HCT116 (cell line): ENCODE measurements around the gene DAPK2. TPM values are rescaled to one million over a fixed set of nuclear protein-coding genes. Genes with fewer than 3 reads are reported as not detected.

Experiments used
- ATAC-seq: fragments of 200-7000 bp; cut with Tn5 transposase; 2 replicates; pipeline ENCODE4 v1.9.1; 2020; ENCODE audit warnings: mild to moderate bottlenecking, moderate library complexity
- BruUV-seq: library from RNA; stranded (reverse); fragments of 400-500 nt; replicated peaks from 2 replicates; lab custom pipeline; 2021; lab: Mats Ljungman, UMichigan
- CTCF ChIA-PET: fragments of 300-600 bp; sonication (Branson Sonifier 250); formaldehyde crosslinking; loops from one replicate; lab custom pipeline; 2021; ENCODE audit warnings: antibody characterized with exemption; lab: Charles Lee
- POLR2A ChIA-PET: fragments of 300-600, 350-600 bp; sonication (Branson Sonifier 250); formaldehyde crosslinking; loops from one replicate; lab custom pipeline; 2021; ENCODE audit warnings: antibody characterized with exemption; lab: Charles Lee
- RAD21 ChIA-PET, 2 experiments: fragments of 300-600 bp; sonication (Branson Sonifier 250); formaldehyde crosslinking; loops; one replicate each; lab custom pipeline; 2023; ENCODE audit warnings: low total read pairs in 2 of 2; ENCODE audit not compliant: uncharacterized antibody in 2 of 2, unreplicated experiment in 2 of 2, low non-redundant PET in 1 of 2; lab: Charles Lee
- DNase-seq: peaks from one replicate; pipeline ENCODE4 v3.0.0-alpha.2; 2010; ENCODE audit warnings: low read depth, low spot score
- H2AFZ ChIP-seq: fragments of 200-600 bp; shearing (Covaris generic), sonication (generic); 2 replicates; pipeline ENCODE4 v1.6.1; 2017; ENCODE audit warnings: low read depth, mixed run types, mixed read lengths, antibody characterized with exemption, low read length; ENCODE audit not compliant: poor library complexity, severe bottlenecking
- H3K27ac ChIP-seq: 2 replicates; pipeline ENCODE4 v1.5.1; 2012; ENCODE audit warnings: low read depth, low read length
- H3K27me3 ChIP-seq: fragments of 200-600 bp; sonication (generic); 2 replicates; pipeline ENCODE4 v1.6.1; 2016; ENCODE audit warnings: mixed run types, low read length, mixed read lengths; ENCODE audit not compliant: insufficient read depth
- H3K36me3 ChIP-seq, 2 experiments: fragments of 200-500 bp in 1 of 2; fragments of 200-600 bp in 1 of 2; sonication (Bioruptor generic) in 1 of 2; sonication (generic) in 1 of 2; 2 replicates each; pipeline versions ENCODE4 v1.5.1 to v1.6.1; 2014 to 2016; ENCODE audit warnings: low read length in 2 of 2, inconsistent platforms in 1 of 2, mixed read lengths in 1 of 2, mixed run types in 1 of 2; ENCODE audit not compliant: insufficient read depth in 2 of 2, control insufficient read depth in 1 of 2
- H3K4me1 ChIP-seq, 2 experiments: fragments of 200-600 bp in 1 of 2; sonication (generic) in 1 of 2; 2 replicates each; pipeline versions ENCODE4 v1.5.1 to v1.6.1; 2012 to 2017; ENCODE audit warnings: low read length in 2 of 2, inconsistent platforms in 1 of 2, mild to moderate bottlenecking in 1 of 2, mixed read lengths in 1 of 2, mixed run types in 1 of 2, moderate library complexity in 1 of 2; ENCODE audit not compliant: insufficient read depth in 2 of 2, control insufficient read depth in 1 of 2
- H3K4me2 ChIP-seq: fragments of 200-600 bp; sonication (generic); 2 replicates; pipeline ENCODE4 v1.6.1; 2017; ENCODE audit warnings: mixed run types, low read length, mixed read lengths
- H3K4me3 ChIP-seq, 2 experiments: fragments of 200-600 bp in 1 of 2; sonication (generic) in 1 of 2; replicated peaks in 1 of 2; 2 replicates each; pipeline ENCODE4 v1.5.1; 2011 to 2016; ENCODE audit warnings: low read length in 2 of 2, control low read depth in 1 of 2, low read depth in 1 of 2, mild to moderate bottlenecking in 1 of 2, mixed read lengths in 1 of 2, mixed run types in 1 of 2
- H3K79me2 ChIP-seq: fragments of 200-600 bp; sonication (generic); 2 replicates; pipeline ENCODE4 v1.6.1; 2017; ENCODE audit warnings: mild to moderate bottlenecking, mixed run types, low read length, moderate library complexity, mixed read lengths; ENCODE audit not compliant: insufficient read depth
- H3K9ac ChIP-seq: fragments of 200-600 bp; sonication (generic); 2 replicates; pipeline ENCODE4 v1.6.1; 2016; ENCODE audit warnings: low read length, mixed read lengths
- H3K9me2 ChIP-seq: fragments of 200-600 bp; sonication (generic), shearing (Covaris generic); 2 replicates; pipeline ENCODE4 v1.6.1; 2017; ENCODE audit warnings: mixed run types, mild to moderate bottlenecking, moderate library complexity; ENCODE audit not compliant: insufficient read depth
- H3K9me3 ChIP-seq, 2 experiments: fragments of 200-500 bp in 1 of 2; fragments of 200-600 bp in 1 of 2; sonication (Bioruptor generic) in 1 of 2; sonication (generic) in 1 of 2; 2 replicates each; pipeline ENCODE4 v1.6.1; 2014 to 2017; ENCODE audit warnings: low read length in 2 of 2, mixed read lengths in 2 of 2, inconsistent platforms in 1 of 2, low read depth in 1 of 2, mild to moderate bottlenecking in 1 of 2, mixed run types in 1 of 2, moderate library complexity in 1 of 2; ENCODE audit not compliant: control insufficient read depth in 1 of 2, insufficient read depth in 1 of 2
- H4K20me1 ChIP-seq: fragments of 200-600 bp; sonication (generic), shearing (Covaris generic); 2 replicates; pipeline ENCODE4 v1.6.1; 2017; ENCODE audit warnings: mixed run types, mild to moderate bottlenecking, moderate library complexity; ENCODE audit not compliant: insufficient read depth
- ATF3 ChIP-seq: IDR thresholded peaks from 2 replicates; pipeline ENCODE4 v1.6.1; 2012
- CEBPB ChIP-seq: IDR thresholded peaks from 2 replicates; pipeline ENCODE4 v1.6.1; 2012; ENCODE audit warnings: low read depth
- EGR1 ChIP-seq: IDR thresholded peaks from 2 replicates; pipeline ENCODE4 v1.6.1; 2012; ENCODE audit warnings: low read depth
- ELF1 ChIP-seq: IDR thresholded peaks from 2 replicates; pipeline ENCODE4 v1.6.1; 2012; ENCODE audit warnings: low read depth, borderline replicate concordance
- EZH2 ChIP-seq: fragments of 200-600 bp; sonication (generic); IDR thresholded peaks from 2 replicates; pipeline ENCODE4 v1.6.1; 2017; ENCODE audit warnings: antibody characterized with exemption, mixed run types
- EZH2phosphoT487 ChIP-seq: fragments of 200-600 bp; IDR thresholded peaks from 2 replicates; pipeline ENCODE4 v1.6.1; 2018; ENCODE audit warnings: antibody characterized with exemption, borderline replicate concordance
- JUND ChIP-seq: IDR thresholded peaks from 2 replicates; pipeline ENCODE4 v1.6.1; 2012
- MAX ChIP-seq: IDR thresholded peaks from 2 replicates; pipeline ENCODE4 v1.6.1; 2012
- POLR2A ChIP-seq: IDR thresholded peaks from 2 replicates; pipeline ENCODE4 v1.7.0; 2011; ENCODE audit warnings: borderline replicate concordance; ENCODE audit not compliant: insufficient read depth, insufficient read length; ENCODE audit errors: extremely low read depth
- RAD21 ChIP-seq: IDR thresholded peaks from 2 replicates; pipeline ENCODE4 v1.6.1; 2012; ENCODE audit warnings: low read depth, mild to moderate bottlenecking
- REST ChIP-seq: IDR thresholded peaks from 2 replicates; pipeline ENCODE4 v1.6.1; 2012; ENCODE audit warnings: low read depth
- SP1 ChIP-seq: IDR thresholded peaks from 2 replicates; pipeline ENCODE4 v1.6.1; 2012; ENCODE audit warnings: low read depth
- SRF ChIP-seq: IDR thresholded peaks from 2 replicates; pipeline ENCODE4 v1.6.1; 2012; ENCODE audit warnings: low read depth
- TCF7L2 ChIP-seq: IDR thresholded peaks from 2 replicates; pipeline ENCODE4 v1.7.0; 2011; ENCODE audit warnings: borderline replicate concordance, inconsistent platforms; ENCODE audit not compliant: insufficient read depth, insufficient read length; ENCODE audit errors: extremely low read depth
- ZBTB33 ChIP-seq: IDR thresholded peaks from 2 replicates; pipeline ENCODE4 v1.6.1; 2011; ENCODE audit warnings: mild to moderate bottlenecking, low read length, moderate library complexity; ENCODE audit not compliant: insufficient replicate concordance; ENCODE audit errors: extremely low read depth
- ZFX ChIP-seq: fragments of 450-650 bp; IDR thresholded peaks from 2 replicates; pipeline ENCODE4 v1.6.1; 2017
- ZNF274 ChIP-seq: fragments of 200-500 bp; sonication (Bioruptor generic); IDR thresholded peaks from 2 replicates; pipeline ENCODE4 v1.6.1; 2014; ENCODE audit warnings: mild to moderate bottlenecking, low read depth, low read length, inconsistent platforms
- intact Hi-C: fragments of 100-400 bp; cut with micrococcal nuclease; formaldehyde crosslinking; loops from 2 replicates; pipeline ENCODE4 v1.10.0; 2022
- total RNA-seq: library from RNA; stranded (reverse); gene quantifications from one replicate; pipeline ENCODE4 v1.2.1, GENCODE V29; 2021; ENCODE audit not compliant: unreplicated experiment

Gene DAPK2
- total RNA-seq, 1 experiment from 2014 or later, result 4.8 TPM

- ATAC-seq, result no peak
- DNase-seq, result no peak
- H3K27me3 ChIP-seq, result no peaks in the 10 kb centered on the region
- no peak overlapping the region for H3K4me2 ChIP-seq
- H3K9me2 ChIP-seq, result no peaks in the 10 kb centered on the region
- H3K27ac ChIP-seq, result no peak overlapping the region
- TF ChIP-seq ZNF274, result no peak
- no peak for TF ChIP-seq ZFX
- TF ChIP-seq ELF1, result no peak
- no peak for TF ChIP-seq MAX
- no peak for TF ChIP-seq ZBTB33
- TF ChIP-seq EGR1, result no peak
- no peak for TF ChIP-seq JUND
- no peak for TF ChIP-seq TCF7L2
- no peak for TF ChIP-seq CEBPB
- TF ChIP-seq ATF3, result no peak
- TF ChIP-seq EZH2, result no peak
- no peak for TF ChIP-seq POLR2A
- TF ChIP-seq EZH2phosphoT487, result no peak
- no peak for TF ChIP-seq SRF
- no peak for TF ChIP-seq RAD21
- TF ChIP-seq REST, result no peak
- no peak for TF ChIP-seq SP1
- ChIA-PET RAD21 (no interaction called here), POLR2A (no interaction called here), CTCF (no interaction called here)
- no peaks in the 10 kb centered on the region for H3K36me3 ChIP-seq
- no peak overlapping the region for H2AFZ ChIP-seq
- H3K9me3 ChIP-seq, result no peaks in the 10 kb centered on the region
- no peaks in the 10 kb centered on the region for H4K20me1 ChIP-seq
- H3K9ac ChIP-seq, result no peak overlapping the region
- H3K4me3 ChIP-seq, result no peak overlapping the region
- no peaks in the 10 kb centered on the region for H3K79me2 ChIP-seq
- H3K4me1 ChIP-seq, result peaks cover 13% of the 10 kb centered on the region in 2 experiments; a peak in 3 of 4 replicates
- intact Hi-C loops, result loop anchor here (10.0 kb wide), 1 partner anchor 127 kb away; the partner anchor contains the start of gene DAPK2
- BruUV-seq, result no TSS peak
Observed at GRCh38 chr15:63918317-63918672, 128.0 kb downstream of the DAPK2 start.
